ENCODE results near the gene BTNL3.

BTNL3 gene

GRCh38 chr5:181050016-181050415 is 61.4 kb downstream of the BTNL3 start:
- no peak for DNase-seq

- DNase-seq: no peak
Observed at GRCh38 chr5:181051841-181052671, 63.4 kb downstream of the BTNL3 start.

GRCh38 chr5:181052672-181053487 is 64.2 kb downstream of the BTNL3 start:
- no peak for DNase-seq

DNA sequence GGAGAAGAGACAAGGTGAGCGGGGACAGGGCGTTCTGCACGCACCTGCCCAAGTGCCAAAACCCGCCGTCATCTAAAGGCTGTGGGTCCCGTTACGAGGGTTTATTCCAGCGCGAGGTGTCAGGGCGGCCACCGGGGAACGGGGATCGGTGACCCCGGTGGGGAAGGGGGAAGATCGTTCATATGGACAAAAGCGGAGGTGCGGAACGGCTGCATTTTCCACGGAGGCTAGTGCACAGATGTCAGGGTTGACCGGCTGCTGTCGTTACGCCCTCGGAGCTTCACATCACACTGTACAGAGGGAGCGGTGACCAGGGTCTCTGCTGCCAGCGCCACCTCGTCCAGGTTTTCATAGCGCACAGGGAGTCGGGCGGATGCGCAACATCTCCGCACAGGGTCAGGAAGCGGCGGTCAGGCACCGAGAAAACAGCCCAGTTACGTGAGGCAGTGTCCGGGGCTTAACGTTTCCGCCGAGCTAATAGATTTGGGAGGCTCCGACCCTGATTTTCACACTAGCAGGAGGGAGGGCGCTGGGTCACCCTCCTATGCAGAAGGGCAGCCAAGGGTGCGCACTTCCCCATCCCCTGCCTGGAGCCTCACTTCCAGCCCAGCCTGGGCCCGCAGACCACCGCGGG is 65.0 kb downstream of the BTNL3 start:
- DNase-seq: no peak

DNA sequence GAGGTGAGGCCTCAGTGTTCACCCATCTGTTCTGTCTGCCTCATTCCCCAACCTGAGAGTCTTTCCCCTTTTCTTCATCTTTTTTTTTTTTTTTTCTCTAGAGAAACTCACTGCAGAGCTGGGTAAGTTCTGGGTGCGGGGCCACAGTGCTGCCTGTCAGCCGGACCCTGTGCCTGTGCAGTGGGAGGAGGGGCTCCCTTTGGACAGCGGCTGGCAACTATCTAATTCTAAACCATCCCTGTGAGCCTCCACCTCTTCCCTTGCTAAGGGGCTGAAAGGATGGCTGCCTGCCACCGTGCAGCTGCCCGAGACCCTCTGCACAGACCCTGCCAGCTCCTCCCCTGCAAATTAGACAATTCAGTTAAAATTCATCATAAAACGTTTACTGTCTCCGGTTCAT is 65.5 kb downstream of the BTNL3 start:
- DNase-seq: no peak

DNA sequence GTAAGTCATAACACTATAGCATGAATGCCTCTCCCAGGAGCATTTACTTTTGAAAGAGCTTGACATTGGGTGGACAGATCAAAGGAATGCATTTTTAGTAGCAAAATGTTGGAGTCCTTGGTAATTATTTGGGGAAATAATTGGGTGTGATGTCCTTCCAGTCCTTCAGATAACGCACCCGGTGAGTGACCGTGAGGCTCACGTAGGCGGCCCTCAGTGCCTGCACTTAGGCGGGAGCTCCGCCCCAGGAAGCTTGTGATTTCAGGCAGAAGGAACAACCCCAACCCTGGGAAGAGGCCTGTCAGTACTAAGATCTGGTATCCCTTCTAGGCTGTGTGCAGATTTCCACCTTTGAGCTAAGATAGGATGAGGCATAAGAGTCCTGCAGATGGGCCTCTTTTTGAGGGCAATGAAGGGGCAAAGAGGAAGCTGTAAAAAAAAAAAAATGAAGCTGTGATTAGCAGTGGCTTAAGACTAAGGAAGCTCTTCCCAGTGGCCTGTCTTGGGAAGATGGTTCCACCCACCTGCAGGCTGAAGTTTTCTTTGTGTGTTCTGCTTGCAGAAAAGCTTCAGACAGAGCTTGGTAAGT is 66.3 kb downstream of the BTNL3 start:
- DNase-seq: no peak

All from CD4-positive, alpha-beta T cell treated with Interleukin-21 for 1 hour (primary cell).